SK-MEL-5 (cell line): Measurements from ENCODE around the gene SYNDIG1. TPM values are rescaled to one million over a fixed set of nuclear protein-coding genes. Genes with fewer than 3 reads are reported as not detected.

Experiments
- DNase-seq: peaks from one replicate; pipeline ENCODE4 v3.0.0-alpha.2; 2016; ENCODE audit warnings: low read depth, low spot score
- in situ Hi-C: cut with HindIII; loops from 2 replicates; pipeline ENCODE4 v1.10.0; 2016; ENCODE audit warnings: low sequenced_read_pairs, high pct_unique_total_duplicates, low pct_unique_long_range_greater_than_20kb
- total RNA-seq: library from RNA; depleted of rRNA; stranded (reverse); fragments of >200 nt; shearing (Covaris generic); gene quantifications from 2 replicates; pipeline ENCODE4 v1.2.3, GENCODE V29; 2014

The SYNDIG1 gene
- total RNA-seq, 1 experiment from 2014 or later, result not detected

DNA sequence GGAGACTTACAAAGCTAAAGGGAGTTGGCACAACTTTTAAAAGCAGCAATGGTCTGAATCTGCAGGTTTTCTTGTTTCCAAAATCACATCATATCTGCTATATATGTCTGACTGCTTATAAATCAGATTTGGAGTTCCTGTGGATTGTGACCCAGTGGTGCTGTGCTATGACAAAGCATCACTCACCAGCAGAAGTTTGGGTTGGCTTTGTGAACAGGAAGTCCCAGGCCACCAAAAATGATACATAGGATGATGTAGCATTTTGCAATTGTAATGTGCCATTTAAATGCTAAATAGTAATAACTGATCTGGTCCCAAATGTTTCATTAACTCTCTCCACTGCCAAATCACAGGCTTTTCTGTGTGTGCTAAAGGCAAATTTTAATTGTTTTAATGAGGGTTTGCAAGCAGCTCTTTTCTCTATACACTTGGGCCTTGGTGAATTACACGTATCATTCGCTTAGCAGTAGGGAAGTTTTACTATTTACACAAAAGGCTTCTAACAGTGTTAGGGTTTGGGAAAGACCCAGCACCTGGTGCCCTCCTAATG lies 60.8 kb downstream of the SYNDIG1 start:
- DNase-seq, result no peak
- in situ Hi-C loops, result no loop called here

DNA sequence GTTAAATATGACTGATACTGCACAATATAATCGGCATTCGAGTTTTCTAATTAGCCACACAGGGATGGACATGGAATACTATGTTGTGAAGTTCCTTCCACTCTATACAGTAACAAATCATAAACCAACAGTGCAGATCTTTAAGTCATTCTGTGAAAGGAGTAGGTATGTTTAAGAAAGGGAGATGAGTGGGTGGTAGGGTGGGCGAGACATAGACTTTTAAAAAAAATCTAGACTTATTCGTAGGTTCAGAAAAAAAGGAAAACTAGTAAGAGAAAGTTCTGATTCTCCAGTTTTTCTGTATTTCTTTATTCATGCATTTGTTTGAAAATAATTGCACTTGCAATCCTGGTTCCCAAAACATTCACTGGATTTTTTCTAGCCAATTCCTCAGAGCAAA lies 61.8 kb downstream of the SYNDIG1 start:
- in situ Hi-C loops, result no loop called here

DNA sequence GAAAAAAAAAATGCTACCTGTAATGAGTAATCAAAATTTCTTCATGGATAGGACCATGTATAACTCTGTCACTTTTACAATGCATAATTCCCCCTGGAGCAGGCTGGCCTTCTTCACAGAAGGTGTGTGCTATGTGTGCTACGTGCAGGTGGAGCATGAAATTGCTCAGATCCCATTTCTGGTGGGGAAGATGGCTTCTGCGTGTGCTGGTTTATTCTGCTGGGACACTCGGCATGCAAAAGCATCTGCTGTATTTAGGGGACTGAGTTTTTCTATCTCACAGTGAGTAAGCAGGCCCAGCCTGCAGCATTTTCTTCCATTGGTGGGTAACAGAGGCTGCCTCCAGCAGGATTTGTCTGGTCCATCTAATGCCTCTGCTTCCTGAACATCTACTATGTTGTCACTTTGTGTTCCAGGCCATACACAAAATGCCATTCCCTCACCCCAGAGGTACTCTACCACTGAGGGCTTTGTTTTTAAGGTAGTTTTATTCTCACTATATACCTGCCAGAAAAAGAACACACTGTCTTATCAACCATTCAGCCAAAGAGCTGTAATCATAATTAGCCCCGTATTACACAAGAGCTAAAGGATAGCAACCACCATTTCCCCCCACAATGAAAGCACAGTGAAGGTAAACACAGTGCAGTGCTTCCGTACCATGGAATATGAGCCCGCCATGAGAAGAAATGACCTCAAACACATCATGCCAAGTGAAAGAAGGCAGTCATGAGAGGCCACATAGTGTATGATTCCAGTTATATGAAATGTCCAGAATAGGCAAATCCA lies 62.4 kb downstream of the SYNDIG1 start:
- in situ Hi-C loops, result no loop called here
- no peak for DNase-seq

More for the DNA sequence above, 61.8 kb downstream of the SYNDIG1 start:
- no peak for DNase-seq

DNA sequence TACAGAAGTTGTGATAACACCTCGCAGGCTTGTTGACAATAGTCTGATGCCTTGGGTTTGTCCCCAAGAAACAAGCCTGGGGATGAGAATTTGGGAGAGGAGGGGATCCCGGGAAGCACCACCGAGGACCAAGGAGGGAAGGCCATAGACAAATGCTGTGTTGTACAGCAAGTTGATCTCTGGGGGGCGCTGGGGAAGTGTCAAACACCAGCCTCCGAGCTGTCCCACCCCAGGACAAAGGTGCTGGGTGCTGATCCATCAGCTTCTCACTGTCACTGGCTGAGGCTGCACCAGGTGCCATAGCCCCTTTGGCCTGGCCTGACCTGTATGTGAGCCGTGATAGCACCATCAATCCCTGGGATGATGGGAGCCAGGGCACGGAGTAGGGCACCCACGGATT lies 64.0 kb downstream of the SYNDIG1 start:
- no peak for DNase-seq
- in situ Hi-C loops, result no loop called here

DNA sequence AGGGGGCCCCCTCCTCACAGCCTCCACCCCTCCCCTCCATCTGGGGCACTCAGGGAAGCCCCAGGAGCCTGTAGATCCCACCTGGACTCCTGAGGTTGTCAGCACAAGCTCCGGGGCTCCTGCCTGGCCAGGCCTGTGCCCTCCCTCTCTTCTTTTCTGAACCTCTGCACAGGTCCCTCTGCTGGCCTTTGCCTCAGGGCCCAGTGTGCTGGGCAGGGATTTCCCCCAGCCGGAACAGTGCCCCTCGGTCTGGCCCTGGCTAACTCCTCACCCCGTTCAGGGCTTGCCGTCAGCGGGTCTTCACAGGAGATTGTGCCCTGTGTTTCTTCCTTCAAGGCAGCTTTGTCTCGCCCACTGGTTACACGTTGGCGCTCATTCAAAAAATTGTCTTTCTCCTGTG lies 64.9 kb downstream of the SYNDIG1 start:
- in situ Hi-C loops, result no loop called here
- no peak for DNase-seq

DNA sequence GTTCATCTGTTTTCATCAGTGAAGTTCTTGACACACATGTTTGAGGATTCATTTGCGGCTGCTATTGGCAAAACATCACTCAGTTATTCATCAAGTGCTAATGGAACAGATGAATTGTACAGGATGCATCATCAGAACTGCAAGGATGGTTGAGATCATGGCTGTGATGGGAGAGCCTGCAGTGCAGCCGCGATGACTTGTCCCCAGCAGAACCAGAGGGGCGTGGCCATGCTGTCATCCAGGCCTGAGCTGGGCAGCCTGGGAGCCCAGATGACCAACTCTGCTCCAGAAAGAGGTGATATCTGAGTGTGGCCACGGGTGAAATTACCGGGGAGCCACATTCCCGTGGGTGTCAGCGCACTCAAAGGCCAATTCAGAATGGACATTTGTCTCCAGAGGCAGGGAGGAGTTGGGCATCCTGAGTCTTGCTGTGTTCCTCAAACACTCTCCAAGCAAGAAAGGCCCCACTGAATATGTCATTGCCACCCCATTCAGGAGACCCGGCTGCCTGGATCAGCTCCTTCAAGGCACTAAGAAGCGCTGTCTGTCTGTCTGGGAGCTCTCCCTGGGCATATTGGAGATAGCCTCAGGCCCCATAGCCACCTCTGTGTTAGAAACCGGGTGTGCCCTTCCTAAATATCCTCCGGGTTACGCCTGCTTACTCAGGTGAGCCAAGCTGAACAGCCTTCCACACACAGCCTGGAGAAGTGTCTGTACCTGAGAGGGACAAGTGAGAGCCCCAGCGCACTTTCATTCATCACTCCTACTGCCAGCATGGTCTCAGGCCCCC lies 66.7 kb downstream of the SYNDIG1 start:
- no peak for DNase-seq
- in situ Hi-C loops, result no loop called here

DNA sequence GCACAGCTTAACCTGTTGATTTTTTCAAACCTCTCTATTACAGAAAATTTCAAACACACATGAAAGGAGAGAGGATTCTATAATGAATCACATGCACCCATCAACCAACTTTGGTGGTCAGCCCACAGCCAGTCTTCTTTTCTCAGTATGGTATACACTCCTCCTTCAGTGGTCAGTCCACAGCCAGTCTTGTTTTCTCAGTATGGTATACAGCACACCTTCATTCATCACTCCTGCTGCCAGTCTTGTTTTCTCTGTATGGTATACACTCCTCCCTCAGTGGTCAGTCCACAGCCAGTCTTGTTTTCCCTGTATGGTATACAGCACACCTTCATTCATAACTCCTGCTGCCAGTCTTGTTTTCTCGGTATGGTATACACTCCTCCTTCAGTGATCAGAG lies 67.8 kb downstream of the SYNDIG1 start:
- no peak for DNase-seq
- in situ Hi-C loops, result no loop called here

DNA sequence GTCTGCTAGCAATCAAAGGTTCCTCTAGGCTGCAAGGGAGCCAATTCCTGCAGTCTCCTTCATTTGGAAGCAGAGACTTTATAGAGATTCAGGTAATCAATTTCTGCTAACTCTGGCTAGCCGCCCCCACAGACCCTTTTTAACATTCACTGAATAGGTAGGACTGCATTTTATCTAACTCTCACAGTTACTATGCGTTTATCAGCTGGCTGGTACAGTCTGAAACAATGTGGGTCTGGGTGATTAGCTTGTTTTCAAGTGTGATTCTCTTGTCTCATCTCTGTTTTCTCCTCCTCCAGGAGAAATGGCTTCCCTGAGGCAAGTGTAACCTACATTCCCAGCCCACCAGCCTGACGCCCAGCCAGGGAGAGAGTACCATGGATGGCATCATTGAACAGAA lies 73.3 kb downstream of the SYNDIG1 start:
- DNase-seq, result no peak
- in situ Hi-C loops, result no loop called here

GRCh38 chr20:24543168-24543567 lies 73.7 kb downstream of the SYNDIG1 start:
- in situ Hi-C loops, result no loop called here
- DNase-seq, result no peak

DNA sequence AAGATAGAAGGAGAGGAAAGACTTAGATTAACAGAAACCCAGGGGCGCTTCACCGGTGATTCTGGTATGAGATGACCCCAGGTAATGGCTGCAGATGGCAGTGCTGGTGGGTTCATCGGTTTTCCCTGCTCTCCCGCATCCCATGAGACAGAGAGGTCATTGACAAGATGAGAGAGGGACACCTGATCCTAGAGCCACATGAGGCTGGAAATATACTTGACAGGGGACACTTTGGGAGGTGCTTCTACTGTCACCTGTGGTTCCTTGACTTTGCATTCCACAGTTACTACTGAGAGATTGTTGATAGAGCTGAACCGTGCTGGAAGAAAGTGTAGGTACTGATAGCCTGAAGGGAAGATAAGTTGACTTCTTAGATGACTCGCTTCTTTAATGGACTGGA lies 74.3 kb downstream of the SYNDIG1 start:
- in situ Hi-C loops, result no loop called here
- no peak for DNase-seq

- no peak for DNase-seq
- in situ Hi-C loops, result no loop called here
Observed at GRCh38 chr20:24544371-24544770, 74.9 kb downstream of the SYNDIG1 start.

DNA sequence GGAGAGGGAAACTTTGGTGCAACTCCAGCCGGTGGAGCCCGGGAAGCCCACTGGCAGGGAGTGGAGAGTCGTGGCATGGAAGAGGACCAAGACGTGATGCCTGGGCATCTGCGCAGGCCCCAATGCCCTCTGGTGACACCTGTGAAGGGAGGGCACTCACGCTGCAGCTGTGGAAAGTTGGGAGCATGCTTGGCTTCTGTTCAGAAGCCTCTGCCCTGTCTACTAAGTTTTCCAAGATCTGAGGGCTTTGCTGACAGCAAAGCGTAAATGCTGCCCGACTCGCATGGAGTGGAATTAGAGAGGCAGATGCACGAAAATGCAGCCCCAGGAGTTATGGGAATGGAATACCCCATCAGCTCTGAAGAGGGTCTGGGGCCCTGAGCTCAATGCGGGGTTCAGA lies 75.7 kb downstream of the SYNDIG1 start:
- DNase-seq, result no peak
- in situ Hi-C loops, result no loop called here

- no peak for DNase-seq
- in situ Hi-C loops, result no loop called here
Observed at GRCh38 chr20:24546232-24546892, 76.9 kb downstream of the SYNDIG1 start.

DNA sequence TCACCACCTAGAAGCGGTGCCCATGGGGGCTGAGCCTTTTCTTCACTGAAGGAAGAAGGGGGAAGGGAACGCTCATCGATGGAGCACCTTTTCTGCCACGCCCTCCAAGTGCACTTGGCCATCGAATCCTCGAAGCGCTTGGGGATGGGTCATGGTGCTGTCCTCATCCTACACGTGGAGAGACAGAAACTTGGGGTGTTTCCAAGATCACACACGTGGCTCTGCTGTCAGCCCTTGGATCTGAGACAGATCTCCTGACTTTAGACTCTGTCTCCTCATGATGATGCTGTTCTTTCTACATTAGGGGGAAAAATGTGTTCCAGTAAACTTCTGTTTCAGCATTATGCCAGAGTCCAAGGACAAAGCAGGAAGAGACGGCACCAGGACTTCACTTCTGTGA lies 78.5 kb downstream of the SYNDIG1 start:
- in situ Hi-C loops, result no loop called here
- no peak for DNase-seq

DNA sequence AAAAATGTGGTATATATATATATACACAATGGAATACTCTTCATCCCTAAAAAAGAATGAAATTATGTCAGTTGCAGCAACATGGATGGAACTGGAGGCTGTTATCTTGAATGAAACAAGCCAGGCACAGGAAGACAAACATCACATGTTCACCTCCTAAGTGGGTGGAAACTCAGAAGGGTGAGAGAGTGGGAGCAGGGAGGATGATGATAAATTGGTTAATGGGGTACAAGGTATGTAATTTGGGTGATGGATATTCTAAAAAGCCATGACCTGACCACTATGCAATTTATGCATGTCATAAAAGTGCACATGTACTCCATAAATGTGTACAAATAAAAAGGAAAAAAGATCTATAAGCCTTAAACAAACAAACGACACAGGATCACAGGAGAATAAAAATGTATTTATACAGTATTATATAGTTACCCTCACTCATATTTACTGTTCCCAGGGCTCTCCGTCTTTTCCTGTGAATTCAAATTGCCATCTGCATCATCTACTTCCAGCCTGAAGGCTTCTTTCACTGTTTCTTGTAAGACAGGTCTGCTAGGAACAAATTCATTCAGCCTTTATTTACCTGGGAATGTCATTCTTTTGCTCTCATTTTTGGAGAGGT lies 89.8 kb downstream of the SYNDIG1 start:
- DNase-seq, result no peak
- in situ Hi-C loops, result no loop called here

- DNase-seq, result no peak
Observed at GRCh38 chr20:24560571-24561491, 91.4 kb downstream of the SYNDIG1 start.

GRCh38 chr20:24565835-24566351 lies 96.5 kb downstream of the SYNDIG1 start:
- in situ Hi-C loops, result no loop called here

More at GRCh38 chr20:24560571-24561491, 91.4 kb downstream of the SYNDIG1 start:
- in situ Hi-C loops, result no loop called here

More at GRCh38 chr20:24565835-24566351, 96.5 kb downstream of the SYNDIG1 start:
- no peak for DNase-seq
